H1 (cell line): ENCODE measurements around the gene CYP2W1. TPM values are rescaled to one million over a fixed set of nuclear protein-coding genes. Genes with fewer than 3 reads are reported as not detected.

Experiments
- CTCF ChIA-PET: fragments of 300-600 bp; sonication (Branson Sonifier 250); formaldehyde crosslinking; loops from one replicate; lab custom pipeline; 2021; ENCODE audit not compliant: partially characterized antibody; lab: Charles Lee
- POLR2A ChIA-PET: fragments of 300-600 bp; sonication (Branson Sonifier 250); formaldehyde crosslinking; loops from one replicate; lab custom pipeline; 2021; ENCODE audit warnings: inconsistent platforms; ENCODE audit not compliant: partially characterized antibody; lab: Charles Lee
- DNase-seq, 2 experiments: peaks; one replicate each; pipeline versions ENCODE4 v3.0.0 to v3.0.0-alpha.2; 2010 to 2022; ENCODE audit warnings: low spot score in 2 of 2, low read depth in 1 of 2, mixed read lengths in 1 of 2
- FAIRE-seq: peaks from 2 replicates; lab custom pipeline; 2011; peaks lifted over from hg19 to GRCh38; lab: Jason Lieb, UNC
- H2AFZ ChIP-seq: 2 replicates; pipeline ENCODE4 v1.8.1; 2012; ENCODE audit warnings: low read length, inconsistent platforms
- H2AK5ac ChIP-seq: 2 replicates; pipeline ENCODE4 v1.6.1; 2013; ENCODE audit warnings: low read depth, low read length
- H2BK120ac ChIP-seq: replicated peaks from 2 replicates; pipeline ENCODE3; 2013; ENCODE audit warnings: low read depth, low read length, inconsistent platforms
- H2BK12ac ChIP-seq: 2 replicates; pipeline ENCODE4 v1.6.1; 2013; ENCODE audit warnings: low read depth, low read length
- H2BK15ac ChIP-seq: 2 replicates; pipeline ENCODE4 v1.6.1; 2013; ENCODE audit warnings: low read length
- H2BK20ac ChIP-seq: 2 replicates; pipeline ENCODE4 v1.6.1; 2013; ENCODE audit warnings: low read length
- H2BK5ac ChIP-seq: 2 replicates; pipeline ENCODE4 v1.6.1; 2013; ENCODE audit warnings: low read depth, low read length
- H3K14ac ChIP-seq: 2 replicates; pipeline ENCODE4 v1.6.1; 2013; ENCODE audit warnings: inconsistent platforms; ENCODE audit not compliant: insufficient read length
- H3K18ac ChIP-seq: 2 replicates; pipeline ENCODE4 v1.6.1; 2013; ENCODE audit warnings: low read length; ENCODE audit errors: extremely low read depth
- H3K23ac ChIP-seq: 2 replicates; pipeline ENCODE4 v1.6.1; 2013; ENCODE audit warnings: inconsistent platforms; ENCODE audit not compliant: insufficient read length
- H3K23me2 ChIP-seq: 2 replicates; pipeline ENCODE4 v1.6.1; 2013; ENCODE audit warnings: low read depth, low read length
- H3K27ac ChIP-seq: 2 replicates; pipeline ENCODE4 v1.6.1; 2011; ENCODE audit warnings: low read depth, low read length, inconsistent platforms
- H3K27me3 ChIP-seq, 4 experiments: replicated peaks in 1 of 4; 1 replicate in 1 of 4; 2 replicates in 3 of 4; pipeline versions ENCODE4 v1.6.1 to v1.8.1; 2011 to 2013; ENCODE audit warnings: low read length in 3 of 4, mild to moderate bottlenecking in 3 of 4, inconsistent platforms in 2 of 4, mixed read lengths in 2 of 4, moderate library complexity in 1 of 4; ENCODE audit not compliant: control insufficient read depth in 3 of 4, insufficient read depth in 3 of 4; ENCODE audit errors: extremely low read depth in 1 of 4
- H3K36me3 ChIP-seq, 4 experiments: 2 replicates each; pipeline versions ENCODE4 v1.6.1 to v1.8.1; 2011 to 2013; ENCODE audit warnings: mild to moderate bottlenecking in 4 of 4, low read length in 3 of 4, moderate library complexity in 2 of 4, control low read depth in 1 of 4, inconsistent platforms in 1 of 4; ENCODE audit not compliant: insufficient read depth in 4 of 4, control insufficient read depth in 2 of 4
- H3K4ac ChIP-seq: replicated peaks from 2 replicates; pipeline ENCODE3; 2013; ENCODE audit warnings: low read length, low read depth, mixed read lengths, inconsistent platforms; ENCODE audit not compliant: insufficient read length
- H3K4me1 ChIP-seq, 4 experiments: replicated peaks in 1 of 4; 1 replicate in 1 of 4; 2 replicates in 3 of 4; pipeline versions ENCODE4 v1.6.1 to v1.8.1; 2011 to 2013; ENCODE audit warnings: low read length in 3 of 4, inconsistent platforms in 2 of 4, mixed read lengths in 1 of 4; ENCODE audit not compliant: insufficient read depth in 4 of 4, control insufficient read depth in 3 of 4
- H3K4me2 ChIP-seq, 2 experiments: 2 replicates each; pipeline versions ENCODE4 v1.6.1 to v1.8.1; 2011 to 2013; ENCODE audit warnings: low read depth in 2 of 2, low read length in 2 of 2, control low read depth in 1 of 2, inconsistent platforms in 1 of 2, mild to moderate bottlenecking in 1 of 2; ENCODE audit not compliant: insufficient read depth in 1 of 2
- H3K4me3 ChIP-seq, 4 experiments: fragments of 200-600, 300-600 bp in 1 of 4; sonication (generic), shearing (Covaris generic), sonication (Bioruptor Twin) in 1 of 4; 2 replicates each; pipeline versions ENCODE4 v1.5.1 to v1.8.1; 2011 to 2016; ENCODE audit warnings: low read length in 4 of 4, low read depth in 3 of 4, control low read depth in 2 of 4, inconsistent platforms in 2 of 4, mild to moderate bottlenecking in 2 of 4, mixed read lengths in 1 of 4, moderate library complexity in 1 of 4; ENCODE audit not compliant: insufficient read depth in 2 of 4; ENCODE audit errors: extremely low read depth in 1 of 4
- H3K56ac ChIP-seq: replicated peaks from 2 replicates; pipeline ENCODE3; 2013; ENCODE audit warnings: low read depth, mild to moderate bottlenecking, mixed read lengths, low read length, inconsistent platforms; ENCODE audit not compliant: insufficient read length
- H3K79me1 ChIP-seq: 2 replicates; pipeline ENCODE4 v1.6.1; 2013; ENCODE audit warnings: low read depth, low read length, control low read depth
- H3K79me2 ChIP-seq, 2 experiments: 2 replicates each; pipeline versions ENCODE4 v1.6.1 to v1.8.1; 2012 to 2013; ENCODE audit warnings: low read length in 2 of 2, mild to moderate bottlenecking in 2 of 2, inconsistent platforms in 1 of 2; ENCODE audit not compliant: insufficient read depth in 2 of 2, control insufficient read depth in 1 of 2
- H3K9ac ChIP-seq, 4 experiments: replicated peaks in 1 of 4; 1 replicate in 1 of 4; 2 replicates in 3 of 4; pipeline versions ENCODE4 v1.6.1 to v1.8.1; 2011 to 2013; ENCODE audit warnings: low read depth in 3 of 4, low read length in 3 of 4, control low read depth in 2 of 4, mild to moderate bottlenecking in 2 of 4, moderate library complexity in 2 of 4, inconsistent platforms in 1 of 4; ENCODE audit errors: extremely low read depth in 1 of 4
- H3K9me3 ChIP-seq, 2 experiments: 2 replicates each; pipeline versions ENCODE4 v1.6.1 to v1.8.1; 2012 to 2013; ENCODE audit warnings: mild to moderate bottlenecking in 2 of 2, moderate library complexity in 2 of 2, control low read depth in 1 of 2, inconsistent platforms in 1 of 2, low read depth in 1 of 2, low read length in 1 of 2, mixed read lengths in 1 of 2; ENCODE audit not compliant: insufficient read depth in 2 of 2
- H4K20me1 ChIP-seq, 2 experiments: replicated peaks in 1 of 2; 2 replicates each; pipeline versions ENCODE3 to v1.8.1; 2011 to 2013; ENCODE audit warnings: inconsistent platforms in 2 of 2, low read length in 2 of 2, mild to moderate bottlenecking in 1 of 2; ENCODE audit not compliant: insufficient read depth in 2 of 2, control insufficient read depth in 1 of 2
- H4K5ac ChIP-seq: 2 replicates; pipeline ENCODE4 v1.6.1; 2013; ENCODE audit warnings: low read length, low read depth, mixed read lengths, inconsistent platforms; ENCODE audit not compliant: insufficient read length
- H4K8ac ChIP-seq: 2 replicates; pipeline ENCODE4 v1.8.0; 2013; ENCODE audit warnings: mild to moderate bottlenecking, moderate library complexity, low read length, inconsistent platforms; ENCODE audit not compliant: insufficient read depth; ENCODE audit errors: extremely low read depth
- H4K91ac ChIP-seq: replicated peaks from 2 replicates; pipeline ENCODE3; 2013; ENCODE audit warnings: low read length, mixed read lengths, inconsistent platforms; ENCODE audit not compliant: insufficient read length
- BACH1 ChIP-seq: IDR thresholded peaks from 2 replicates; pipeline ENCODE4 v1.6.1; 2012; ENCODE audit warnings: low read length, improper control_type of control experiment
- BCL11A ChIP-seq, 2 experiments: IDR thresholded peaks; one replicate each; pipeline ENCODE4 v1.6.1; 2011; ENCODE audit warnings: low read depth in 2 of 2, low read length in 2 of 2, mild to moderate bottlenecking in 2 of 2
- CEBPB ChIP-seq: IDR thresholded peaks from 2 replicates; pipeline ENCODE4 v1.6.1; 2012; ENCODE audit warnings: low read depth, low read length
- CREB1 ChIP-seq: IDR thresholded peaks from 2 replicates; pipeline ENCODE4 v1.6.1; 2012; ENCODE audit warnings: inconsistent platforms
- POLR2A ChIP-seq, 2 experiments: IDR thresholded peaks; 1 replicate in 1 of 2; 2 replicates in 1 of 2; pipeline ENCODE4 v1.6.1; 2011; ENCODE audit warnings: low read depth in 2 of 2, low read length in 2 of 2, mild to moderate bottlenecking in 2 of 2; ENCODE audit errors: control extremely low read depth in 1 of 2
- SP4 ChIP-seq: IDR thresholded peaks from 2 replicates; pipeline ENCODE4 v1.6.1; 2012; ENCODE audit warnings: low read length, inconsistent platforms
- TAF1 ChIP-seq: IDR thresholded peaks from 2 replicates; pipeline ENCODE4 v1.6.1; 2011; ENCODE audit warnings: mild to moderate bottlenecking, low read depth, low read length
- WGBS, 2 experiments: shearing (Covaris generic) in 1 of 2; methylation state at CpG; one replicate each; pipeline versions ENCODE4 v1.1.6 to v1.1.7; 2013 to 2015; ENCODE audit warnings: low lambda C conversion rate in 2 of 2, mixed read lengths in 2 of 2, inconsistent platforms in 1 of 2, low coverage in 1 of 2, missing lambda C conversion rate in 1 of 2; ENCODE audit not compliant: insufficient replicate concordance in 2 of 2, insufficient coverage in 1 of 2, insufficient read length in 1 of 2; ENCODE audit errors: extremely low coverage in 1 of 2, missing lambda C conversion rate in 1 of 2; 5-methylcytosine and 5-hydroxymethylcytosine counted together
- polyA plus RNA-seq, 7 experiments: library from polyadenylated mRNA; depleted of rRNA in 3 of 7; stranded (reverse) in 5 of 7; unstranded in 2 of 7; fragments of >200 nt in 5 of 7; fragments of 200-250 nt in 2 of 7; gene quantifications; 1 replicate in 5 of 7; 2 replicates in 1 of 7; 4 replicates in 1 of 7; pipeline versions ENCODE4 v1.2.1 to v1.2.3, GENCODE V29; 2011 to 2013; ENCODE audit warnings: missing spikeins in 2 of 7, mixed read lengths in 2 of 7
- total RNA-seq: library from RNA; stranded (reverse); fragmentation: NEBNext Ultra II Directional; extraction: Animal tissue kit (Norgen Biotek cat#: 25700); gene quantifications from 2 replicates; pipeline ENCODE4 v1.2.1, GENCODE V29; 2021

Gene CYP2W1
- total and polyA plus RNA-seq, 2 of the 8 experiments (the other 6 are each of a cell fraction or from before 2014, with no cell fraction given), result not detected

GRCh38 chr7:935874-936385, 47.1 kb upstream of the CYP2W1 start:
- 92% methylated on average over 28 of the region's 28 CpGs; no CpG with 5 or more reads in 1 of the 2 experiments for WGBS, 2 experiments
- no peaks in the 10 kb centered on the region for H3K23me2 ChIP-seq

More at GRCh38 chr7:935874-936385, 47.1 kb upstream of the CYP2W1 start:
- no peak overlapping the region for H3K4me3 ChIP-seq
- no peak overlapping the region for H3K18ac ChIP-seq
- H2BK15ac ChIP-seq, result no peak overlapping the region
- DNase-seq (no peak), FAIRE-seq (no peak)
- no peak overlapping the region for H3K56ac ChIP-seq
- no peaks in the 10 kb centered on the region for H3K79me1 ChIP-seq
- POLR2A ChIA-PET, result interaction anchor here (0.7 to 1.1 kb wide), 3 partner anchors 10 to 30 kb away, joined by 3 read pairs; no protein-coding TSS in a partner anchor
- no peak overlapping the region for H3K4me2 ChIP-seq
- H3K9me3 ChIP-seq, result no peaks in the 10 kb centered on the region
- H2BK5ac ChIP-seq, result no peak overlapping the region
- H2BK120ac ChIP-seq, result no peak overlapping the region
- no peaks in the 10 kb centered on the region for H4K20me1 ChIP-seq
- no peak overlapping the region for H2BK12ac ChIP-seq
- no peaks in the 10 kb centered on the region for H3K27me3 ChIP-seq
- H2AK5ac ChIP-seq, result no peak overlapping the region
- no peaks in the 10 kb centered on the region; a peak in 3 of 7 replicates for H3K4me1 ChIP-seq
- no peaks in the 10 kb centered on the region for H3K36me3 ChIP-seq
- H3K14ac ChIP-seq, result no peak overlapping the region
- no peak overlapping the region for H4K5ac ChIP-seq
- no peak overlapping the region for H4K8ac ChIP-seq
- H4K91ac ChIP-seq, result no peak overlapping the region
- no peak overlapping the region for H3K23ac ChIP-seq
- H3K4ac ChIP-seq, result no peak overlapping the region
- CTCF ChIA-PET, result interaction anchor here (1.1 kb wide), 1 partner anchor 35 kb away, joined by 3 read pairs; no protein-coding TSS in a partner anchor
- no peak overlapping the region for H2AFZ ChIP-seq
- H3K79me2 ChIP-seq, result no peaks in the 10 kb centered on the region
- no peak overlapping the region; a peak in 1 of 7 replicates for H3K9ac ChIP-seq
- TF ChIP-seq CEBPB (no peak), SP4 (no peak), POLR2A (IDR thresholded peaks at IDR 0.05; ENCODE audit: control extremely low read depth in 1 of 2, low read depth in 2 of 2, low read length in 2 of 2) (no peak), TAF1 (no peak), BACH1 (no peak), CREB1 (no peak), BCL11A (IDR thresholded peaks at IDR 0.05; ENCODE audit: low read depth in 2 of 2, low read length in 2 of 2) (no peak)
- H2BK20ac ChIP-seq, result no peak overlapping the region
- no peak overlapping the region for H3K27ac ChIP-seq
